ENCODE results near the gene DDX10.

The DDX10 gene

DNA sequence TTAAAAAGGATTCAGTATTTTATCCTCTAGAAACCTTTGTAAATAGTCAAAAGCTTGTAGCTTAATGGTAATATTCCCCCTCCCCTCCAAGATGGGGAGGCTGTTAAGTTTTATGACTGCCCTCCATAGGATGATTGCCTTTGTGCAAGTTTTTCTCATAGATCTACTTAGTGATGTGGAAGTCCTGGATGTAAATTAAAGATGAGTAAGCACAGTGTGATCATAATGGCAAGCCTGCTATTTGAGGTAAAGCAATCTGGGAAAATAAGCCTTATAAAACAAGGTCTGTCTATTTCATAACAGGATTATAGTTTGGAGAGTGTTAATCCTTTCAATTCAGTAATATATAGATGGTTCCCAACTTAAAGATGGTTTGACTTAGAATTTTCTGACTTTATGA is 216.3 kb downstream of the DDX10 start:
- DNase-seq = no peak

DNA sequence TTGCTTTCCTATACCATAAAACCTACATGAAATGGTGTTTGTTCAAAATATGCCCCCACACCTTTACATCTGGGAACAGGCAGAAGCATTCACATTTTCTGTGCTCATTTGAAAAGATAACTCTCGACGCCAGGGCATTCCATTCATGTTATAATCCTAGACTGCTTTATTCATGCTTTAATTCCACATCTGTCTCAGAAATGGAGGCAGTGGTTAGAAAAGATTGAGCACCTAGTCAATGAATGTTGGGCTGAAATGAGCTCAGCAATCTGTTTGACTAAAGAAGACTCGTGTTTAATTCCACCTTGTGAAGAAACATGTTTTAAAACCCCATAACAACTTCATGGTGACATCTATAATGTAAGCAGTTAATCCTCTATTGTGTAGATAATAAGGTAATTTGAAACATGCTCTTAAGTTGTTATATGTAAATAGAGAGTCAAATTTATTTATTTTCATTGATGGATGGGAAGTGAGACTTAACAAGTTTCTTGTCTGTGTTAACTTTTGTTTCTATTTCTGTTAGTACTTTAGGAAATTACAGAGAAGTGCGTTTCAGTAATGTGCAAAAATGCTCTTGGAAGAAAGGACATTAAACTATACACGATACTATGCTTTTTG is 217.5 kb downstream of the DDX10 start:
- no peak for DNase-seq

DNA sequence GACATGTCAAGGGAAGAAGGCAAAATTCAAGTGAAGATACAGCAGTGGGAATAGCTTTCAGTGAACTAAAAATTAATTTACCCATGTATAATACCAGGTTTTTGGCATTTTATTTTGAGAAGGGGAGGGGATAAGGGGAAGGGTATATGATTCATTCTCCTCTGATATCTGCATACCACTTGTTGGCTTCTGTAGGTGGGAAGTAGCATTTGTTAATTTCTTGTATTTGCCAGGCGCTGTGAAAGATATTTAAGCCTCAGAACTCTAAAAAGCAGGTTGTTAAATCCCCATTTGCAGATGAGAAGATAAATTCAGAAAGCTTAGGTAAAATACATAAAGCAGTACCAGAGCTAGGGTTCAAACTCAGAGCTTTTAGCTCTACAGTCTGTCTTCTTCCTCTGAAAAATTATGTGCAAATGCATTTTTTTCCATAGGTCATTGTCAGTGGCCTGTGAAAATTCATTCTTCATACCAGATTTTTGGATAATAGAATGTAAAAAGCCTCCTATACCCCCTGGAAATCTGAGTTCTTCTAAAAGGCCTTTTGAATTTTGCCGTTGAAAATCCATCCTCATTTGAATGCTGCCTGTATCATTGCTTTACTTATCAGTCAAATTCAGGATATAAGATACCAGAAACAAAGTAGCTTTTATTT is 221.3 kb downstream of the DDX10 start:
- DNase-seq = no peak

DNA sequence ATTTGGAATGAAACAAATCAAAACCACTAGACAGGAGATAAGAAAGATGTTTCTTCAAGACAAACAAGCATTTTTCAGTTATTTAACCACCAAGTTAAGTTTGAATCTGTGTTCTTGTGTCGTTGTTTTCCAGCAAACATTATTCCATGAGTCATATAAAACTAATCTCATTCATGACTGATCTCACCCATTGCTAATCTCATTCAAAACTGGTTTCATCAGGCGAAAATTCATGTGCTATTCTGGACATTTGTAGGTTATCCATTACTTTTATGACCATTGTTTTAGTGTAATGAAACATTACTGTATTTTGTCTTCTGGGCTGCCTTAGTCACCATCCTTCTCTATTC is 221.8 kb downstream of the DDX10 start:
- DNase-seq = no peak

DNA sequence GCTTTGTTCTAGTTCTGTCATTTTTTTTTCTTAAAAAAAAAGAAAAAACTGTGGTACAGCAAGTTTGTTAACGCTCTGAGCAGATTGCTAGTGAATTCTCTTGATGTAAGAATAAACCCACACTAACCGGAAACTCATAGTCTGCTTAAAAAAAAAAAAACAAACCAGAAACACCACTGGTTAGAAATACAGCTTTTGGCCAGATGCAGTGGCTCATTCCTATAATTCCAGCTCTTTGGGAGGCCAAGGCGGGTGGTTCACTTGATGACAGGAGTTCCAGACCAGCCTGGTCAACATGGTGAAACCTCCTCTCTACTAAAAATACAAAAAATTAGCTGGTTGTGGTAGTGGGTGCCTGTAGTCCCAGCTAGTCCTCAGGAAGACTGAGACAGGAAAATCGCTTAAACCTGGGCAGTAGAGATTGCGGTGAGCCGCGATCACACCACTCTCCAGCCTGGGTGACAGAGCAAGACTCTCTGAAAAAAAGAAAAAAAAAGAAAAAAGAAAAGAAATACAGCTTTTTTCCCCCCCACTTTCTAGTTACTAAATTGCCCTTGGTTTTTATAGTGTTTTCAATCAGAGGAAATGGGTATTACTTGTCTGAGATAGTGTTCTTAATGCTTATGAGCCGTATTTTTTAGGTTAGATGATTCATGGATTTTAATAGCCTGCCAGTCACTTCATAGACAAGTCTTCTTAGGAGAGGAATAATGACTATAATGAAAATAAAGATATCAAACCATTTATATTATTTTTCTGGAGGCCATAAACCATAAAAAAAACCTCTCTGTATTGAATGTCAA is 222.8 kb downstream of the DDX10 start:
- DNase-seq = no peak

DNA sequence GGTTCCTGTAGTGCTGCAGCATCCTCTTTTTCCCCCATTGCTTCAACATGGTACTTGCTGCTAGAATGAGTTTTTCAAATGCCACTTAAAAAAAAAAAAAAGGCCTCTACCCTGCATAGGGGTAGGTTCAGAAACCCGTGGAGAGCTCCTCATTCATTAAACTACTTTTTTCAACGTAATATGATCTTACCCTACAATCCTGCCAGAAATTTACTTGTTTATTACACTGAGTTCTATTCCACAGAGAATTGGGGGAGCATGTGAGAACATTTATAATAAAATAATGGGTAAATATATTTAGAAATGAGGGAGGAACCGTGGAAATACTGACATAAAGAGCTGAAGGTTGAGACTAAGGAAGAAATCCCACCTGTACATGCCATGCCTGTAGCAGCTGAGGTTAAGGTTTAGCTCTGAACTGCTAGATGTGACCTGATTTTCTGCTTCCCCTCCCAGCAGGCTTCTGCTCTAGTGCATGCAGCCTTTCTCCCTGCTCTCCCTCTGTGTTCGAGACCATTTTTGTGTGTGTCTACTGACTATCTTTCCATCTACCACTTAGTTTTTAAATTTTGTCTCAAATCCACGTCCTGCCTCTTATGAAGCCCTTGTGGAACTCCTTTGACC is 225.7 kb downstream of the DDX10 start:
- DNase-seq = no peak

DNA sequence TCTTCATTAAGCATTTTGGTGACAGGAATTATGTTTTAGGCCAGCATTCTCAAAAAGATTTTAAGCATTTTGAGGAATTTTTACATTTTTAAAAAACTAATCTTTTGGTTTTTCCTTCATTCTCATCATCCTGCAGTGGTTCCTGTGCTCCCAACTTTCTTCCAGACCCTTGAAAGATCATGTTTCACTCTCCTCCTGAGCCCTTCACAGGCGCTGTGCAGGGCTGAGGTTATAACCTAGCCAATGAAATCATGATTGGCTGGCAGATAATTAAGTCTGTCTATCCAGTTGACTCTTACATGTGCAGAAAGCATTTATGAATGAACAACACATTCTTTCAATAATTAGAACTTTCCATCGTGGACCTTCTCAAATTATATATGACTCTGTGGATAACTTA is 226.3 kb downstream of the DDX10 start:
- DNase-seq = no peak

DNA sequence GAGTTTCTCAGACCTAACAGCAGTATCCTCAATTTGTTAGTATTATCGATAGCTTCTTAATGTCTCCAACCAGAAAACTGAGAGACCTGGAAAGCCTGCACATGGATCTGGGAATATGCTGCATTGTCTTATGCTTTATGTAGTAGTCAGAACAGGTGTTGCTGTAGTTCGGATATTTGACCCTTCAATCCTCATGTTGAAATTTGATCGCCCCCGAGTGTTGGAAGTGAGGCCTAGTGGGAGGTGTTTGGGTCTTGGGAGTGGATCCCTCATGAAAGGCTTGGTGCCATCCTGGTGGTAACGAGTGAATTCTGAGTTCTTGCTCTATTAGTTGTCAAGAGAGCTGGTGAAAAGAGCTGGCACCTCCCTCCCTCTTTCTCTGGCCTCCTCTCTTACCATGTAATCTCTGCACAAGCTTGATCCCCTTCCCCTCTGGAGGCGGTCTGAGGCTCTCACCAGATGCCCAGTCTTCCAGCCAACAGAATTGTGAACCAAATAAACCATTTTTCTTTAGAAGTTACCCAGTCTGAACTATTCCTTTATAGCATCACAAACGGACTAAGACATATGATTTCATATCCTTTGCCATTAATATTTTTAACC is 227.1 kb downstream of the DDX10 start:
- DNase-seq = no peak

DNA sequence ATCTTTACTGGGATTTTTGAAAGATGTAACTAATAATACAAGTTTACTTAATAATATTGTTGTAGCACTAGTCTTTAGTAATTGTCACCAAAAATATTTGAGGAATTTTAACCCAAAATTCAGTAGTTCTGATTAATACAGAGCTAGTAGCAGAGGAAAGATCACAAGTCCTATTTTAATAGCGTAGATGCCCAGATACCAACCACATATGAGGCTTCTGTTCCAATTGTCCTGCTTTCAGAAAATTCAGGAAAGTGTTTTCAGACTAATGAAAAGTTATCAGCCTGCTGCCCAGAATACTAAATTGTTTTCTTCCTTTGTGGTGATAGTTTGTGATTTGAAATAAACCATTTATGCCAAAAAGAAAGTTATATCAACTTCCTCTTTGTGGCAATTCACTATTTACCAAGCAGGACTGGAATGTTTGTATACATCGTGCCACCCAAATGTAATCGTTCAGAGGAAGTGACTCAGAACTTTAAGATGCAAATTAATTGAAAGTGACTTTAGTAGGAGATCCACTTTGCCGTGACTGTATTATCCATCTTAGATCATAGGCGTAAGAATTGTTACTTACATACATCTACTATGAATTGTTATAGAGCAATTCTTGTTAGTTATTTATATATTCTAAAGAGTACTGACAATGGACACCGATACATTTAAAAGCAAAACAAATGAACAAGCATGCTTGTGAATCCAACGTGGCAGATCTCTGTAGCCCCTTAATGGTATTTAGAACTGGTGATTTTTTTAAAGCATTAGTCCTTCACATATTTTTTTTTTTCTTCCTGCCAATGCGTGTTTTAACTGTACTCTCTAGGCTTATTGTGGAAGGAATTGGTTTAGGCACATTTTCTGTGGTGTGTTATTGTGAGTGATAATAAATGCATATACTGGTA is 231.0 kb downstream of the DDX10 start:
- no peak for DNase-seq

DNA sequence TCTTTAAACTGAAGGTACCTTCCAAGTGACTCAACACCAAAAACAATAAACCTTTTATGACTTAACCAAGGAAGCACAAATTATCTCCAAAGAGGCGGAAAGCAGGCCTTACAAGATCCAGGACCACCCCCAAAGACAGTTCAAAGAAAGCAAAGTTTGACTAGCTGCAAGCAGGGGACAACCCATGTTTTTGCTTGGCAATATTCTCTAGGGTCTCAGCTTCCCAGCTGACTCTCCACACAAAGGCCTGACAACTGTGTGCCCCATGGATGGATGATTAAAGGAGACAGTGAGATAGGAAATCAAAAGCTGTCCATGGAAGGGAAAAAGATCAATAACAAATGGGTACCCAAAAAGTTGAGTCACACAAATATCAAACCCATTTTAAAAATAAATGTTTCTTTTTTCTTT is 232.2 kb downstream of the DDX10 start:
- DNase-seq = no peak

DNA sequence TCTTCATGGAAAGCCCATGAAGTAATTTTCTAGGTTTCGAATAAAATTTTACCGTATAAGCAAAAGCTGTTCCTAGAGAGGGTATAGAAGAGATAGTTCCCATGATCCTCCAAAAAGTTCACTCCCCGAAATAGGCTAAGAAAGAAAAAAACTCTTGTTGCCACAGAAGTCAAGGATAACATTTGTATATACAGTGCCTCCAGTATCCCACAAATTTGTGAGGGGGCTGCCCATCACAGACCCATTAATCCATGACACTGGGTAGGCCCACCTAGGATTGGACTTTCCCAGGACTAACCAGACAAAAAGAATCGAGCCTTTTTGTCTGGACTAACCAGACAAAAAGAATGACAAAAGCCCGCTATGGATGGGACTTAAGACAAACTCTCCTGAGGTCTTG is 233.0 kb downstream of the DDX10 start:
- DNase-seq = no peak

DNA sequence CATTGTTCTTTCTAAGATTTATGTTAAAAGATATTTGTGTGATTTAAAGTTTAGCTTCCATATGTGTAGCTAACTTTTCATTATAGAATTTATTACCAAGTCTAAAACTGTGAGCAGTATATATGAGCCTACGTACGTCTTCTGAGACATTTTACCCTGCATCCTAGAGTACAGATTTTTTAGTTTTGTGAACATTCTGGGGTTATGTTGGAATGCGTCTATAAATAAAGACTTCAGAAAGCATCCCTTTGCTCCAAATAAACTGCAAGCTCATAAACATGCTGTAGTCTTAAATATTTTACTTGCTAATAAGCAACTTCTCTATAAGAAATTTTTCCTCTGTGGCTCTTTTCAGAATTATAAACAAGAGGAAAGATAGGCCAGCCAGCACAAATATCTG is 236.5 kb downstream of the DDX10 start:
- no peak for DNase-seq

DNA sequence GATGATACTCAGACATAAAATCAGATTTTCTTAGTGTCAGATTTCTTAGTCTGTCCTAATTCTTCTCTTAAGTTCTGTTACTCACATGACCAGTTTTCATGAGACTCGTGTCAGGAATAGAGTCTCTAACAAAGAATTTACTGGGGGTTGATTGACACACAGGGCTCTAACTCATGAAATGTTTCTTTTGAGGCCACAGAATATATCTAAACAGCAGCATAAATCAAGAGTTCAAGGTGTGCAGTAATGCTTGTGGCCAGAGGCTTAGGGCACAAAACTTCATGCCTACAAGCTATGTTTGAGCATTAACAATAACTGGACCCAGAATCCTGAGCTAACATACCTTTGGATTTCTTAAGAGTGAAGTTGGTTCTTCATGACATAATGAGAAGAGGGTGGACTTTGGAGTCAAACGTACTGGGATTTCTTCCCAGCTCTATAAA is 237.2 kb downstream of the DDX10 start:
- no peak for DNase-seq

DNA sequence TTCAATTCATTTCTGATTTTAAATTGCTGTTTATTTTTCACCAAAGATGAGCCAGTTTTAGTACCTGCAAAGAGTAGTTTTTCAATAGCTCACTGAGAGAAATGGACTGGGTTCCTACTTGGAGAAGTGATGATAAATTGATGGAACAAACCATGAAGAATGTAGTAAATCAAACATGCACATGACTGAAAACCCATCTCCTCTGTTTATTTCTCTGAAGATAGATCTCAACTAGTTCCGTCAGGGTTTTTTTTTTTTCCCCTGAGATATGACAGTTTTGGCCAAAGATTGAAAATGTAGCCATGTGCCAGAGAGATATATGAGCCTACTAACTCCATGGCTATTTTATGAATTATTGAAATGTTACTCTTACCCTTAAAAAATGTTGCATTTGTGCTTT is 239.6 kb downstream of the DDX10 start:
- DNase-seq = no peak

DNA sequence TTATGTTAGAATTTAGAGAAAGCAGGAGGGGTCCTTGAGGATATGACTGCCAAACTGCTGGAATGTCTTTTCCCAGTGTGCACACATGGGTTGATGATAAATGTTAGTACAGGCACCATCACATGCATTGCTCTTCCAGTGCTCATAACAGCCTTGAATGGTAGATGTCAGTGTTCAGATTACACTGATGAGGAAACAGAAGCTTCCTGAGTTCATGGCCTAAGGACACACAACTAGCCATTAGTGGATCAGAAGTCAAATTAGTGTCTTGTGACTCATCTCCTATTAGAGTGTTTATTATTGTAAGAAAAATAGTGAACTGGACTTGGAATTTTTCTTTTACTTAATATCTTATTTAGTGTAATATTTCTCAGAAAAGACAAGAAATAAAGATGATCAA is 241.5 kb downstream of the DDX10 start:
- no peak for DNase-seq

DNA sequence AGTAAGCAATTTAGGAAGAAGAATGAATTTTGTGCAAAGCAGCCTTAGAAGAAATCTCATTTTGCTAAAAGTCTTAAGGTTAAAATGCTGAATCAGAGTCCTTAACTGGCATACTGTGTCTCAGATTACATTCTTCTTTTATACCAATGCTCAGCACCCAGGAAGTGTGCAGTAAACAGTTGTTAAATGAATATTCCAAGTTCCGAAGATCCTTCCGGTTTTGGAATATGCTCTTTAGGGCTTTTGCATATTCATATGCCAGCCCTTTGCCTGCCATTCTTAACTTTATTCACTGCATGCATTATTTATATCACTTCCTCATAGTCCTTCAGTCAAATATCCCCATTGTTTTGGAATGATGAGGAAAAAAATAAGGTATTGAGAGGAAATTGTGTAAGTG is 242.0 kb downstream of the DDX10 start:
- DNase-seq = no peak

DNA sequence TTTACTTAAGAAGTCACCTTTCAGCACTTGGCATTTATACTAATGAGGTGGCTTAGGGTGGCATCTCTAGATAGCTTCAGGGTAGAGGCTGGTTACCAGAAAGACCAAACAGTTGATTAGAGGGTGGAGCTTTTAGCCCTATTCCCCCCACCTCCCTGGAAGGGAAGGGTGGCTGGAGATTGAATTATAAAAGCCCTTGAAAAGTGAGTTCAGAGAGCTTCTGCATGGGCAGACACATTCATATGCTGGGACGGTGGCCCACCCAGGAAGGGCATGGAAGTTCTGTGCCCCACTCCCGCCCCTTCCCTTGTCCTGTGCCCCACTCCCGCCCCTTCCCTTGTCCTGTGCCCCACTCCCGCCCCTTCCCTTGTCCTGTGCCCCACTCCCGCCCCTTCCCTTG is 244.2 kb downstream of the DDX10 start:
- no peak for DNase-seq

DNA sequence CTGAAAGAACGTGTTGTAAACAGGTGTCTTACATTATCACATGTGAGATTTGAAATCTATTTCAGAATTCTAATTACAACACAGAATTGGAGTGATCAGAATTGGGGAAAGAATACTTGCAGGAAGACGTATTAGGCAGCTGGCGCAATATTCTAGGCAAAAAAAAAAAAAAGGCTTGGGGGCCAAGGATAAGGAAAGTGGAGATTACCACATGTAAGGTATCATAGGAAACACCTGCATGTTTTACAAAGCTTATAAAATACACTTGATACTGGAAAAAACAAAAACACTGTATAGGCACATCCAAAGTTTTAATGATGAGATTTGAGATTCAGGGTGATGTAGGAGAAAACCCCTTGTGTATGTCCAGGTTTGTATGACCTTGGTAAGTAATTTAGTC is 245.1 kb downstream of the DDX10 start:
- no peak for DNase-seq

DNA sequence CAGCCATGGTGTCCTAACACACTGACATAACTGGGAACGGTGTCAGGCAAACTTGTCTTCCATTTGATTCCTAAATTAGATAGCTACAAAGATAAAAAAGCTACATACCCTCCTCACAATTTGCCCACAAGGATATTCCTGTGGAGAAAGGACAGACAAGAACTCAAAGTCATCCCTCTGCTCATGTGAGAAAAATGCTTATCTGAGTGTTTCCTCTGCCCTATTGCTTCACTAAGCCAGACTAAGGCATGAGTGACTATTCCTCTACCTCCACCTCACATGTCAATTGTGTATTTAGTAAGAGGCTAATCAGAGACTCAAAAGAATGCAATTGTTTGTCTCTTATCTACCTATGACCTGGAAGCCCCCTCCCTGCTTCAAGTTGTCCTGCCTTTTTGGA is 247.7 kb downstream of the DDX10 start:
- no peak for DNase-seq

DNA sequence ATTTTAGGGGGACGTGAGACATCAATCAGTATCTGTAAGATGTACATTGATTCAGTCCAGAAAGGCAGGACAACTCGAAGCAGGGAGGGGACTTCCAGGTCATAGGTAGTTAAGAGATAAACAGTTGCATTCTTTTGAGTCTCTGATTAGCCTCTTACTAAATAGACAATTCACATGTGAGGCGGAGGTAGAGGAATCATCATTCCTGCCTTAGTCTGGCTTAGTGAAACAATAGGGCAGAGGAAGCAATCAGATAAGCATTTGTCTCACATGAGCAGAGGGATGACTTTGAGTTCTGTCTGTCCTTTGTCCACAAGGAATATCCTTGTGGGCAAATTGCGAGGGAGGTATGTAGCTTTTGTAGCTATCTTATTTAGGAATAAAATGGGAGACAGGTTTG is 248.3 kb downstream of the DDX10 start:
- DNase-seq = no peak

DNA sequence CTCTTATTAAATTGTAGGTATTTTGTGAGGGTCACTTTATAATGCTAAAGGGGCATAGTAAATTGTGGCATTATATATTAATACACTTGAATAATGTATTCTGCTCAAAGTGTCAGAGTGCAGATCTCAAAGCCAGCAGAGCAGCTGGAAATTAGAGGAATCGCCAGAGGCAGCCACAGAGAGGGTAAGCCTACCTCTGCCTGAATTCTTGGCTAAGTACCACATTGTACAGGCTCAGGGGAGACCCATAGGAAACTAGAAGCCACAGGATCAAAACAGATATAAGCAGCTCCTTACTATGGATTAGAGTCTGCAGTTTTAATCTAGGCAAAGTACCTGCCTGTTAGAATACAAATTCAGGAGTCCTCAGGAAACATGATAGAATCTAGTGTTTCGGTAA is 249.3 kb downstream of the DDX10 start:
- no peak for DNase-seq

DNA sequence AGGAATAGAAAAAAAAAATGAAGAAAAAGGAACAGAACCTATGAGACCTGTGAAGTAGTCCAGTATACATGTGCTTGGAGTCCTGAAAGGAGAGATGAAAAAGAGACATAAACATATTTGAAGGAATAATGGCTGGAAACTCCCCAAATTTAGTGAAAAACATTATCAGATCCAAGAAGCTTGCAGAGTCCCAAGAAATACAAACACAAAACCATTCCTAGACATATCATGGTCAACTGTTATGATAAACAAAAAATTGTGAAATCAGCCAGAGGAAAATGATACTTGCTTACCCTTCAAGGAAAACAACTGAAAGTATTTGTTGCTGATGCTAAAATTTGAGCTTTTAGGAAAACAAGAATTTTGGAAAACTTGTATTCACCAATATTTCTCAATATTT is 250.1 kb downstream of the DDX10 start:
- no peak for DNase-seq

Data from RPMI8226 (cell line).